ENCODE data around the gene KIAA0825.

KIAA0825 gene

GRCh38 chr5:94501365-94501764, 117.0 kb downstream of the KIAA0825 start:
- no peak for DNase-seq

GRCh38 chr5:94499806-94500205, 118.6 kb downstream of the KIAA0825 start:
- DNase-seq = no peak

GRCh38 chr5:94498199-94498598, 120.2 kb downstream of the KIAA0825 start:
- DNase-seq = no peak

GRCh38 chr5:94485067-94485466, 133.3 kb downstream of the KIAA0825 start:
- DNase-seq = no peak

GRCh38 chr5:94481059-94481458, 137.3 kb downstream of the KIAA0825 start:
- no peak for DNase-seq

GRCh38 chr5:94480486-94480885, 137.9 kb downstream of the KIAA0825 start:
- no peak for DNase-seq

- no peak for DNase-seq
Observed at GRCh38 chr5:94473936-94474335, 144.5 kb downstream of the KIAA0825 start.

- DNase-seq = no peak
Observed at GRCh38 chr5:94471521-94471920, 146.9 kb downstream of the KIAA0825 start.

GRCh38 chr5:94470802-94471201, 147.6 kb downstream of the KIAA0825 start:
- no peak for DNase-seq

- no peak for DNase-seq
Observed at GRCh38 chr5:94469894-94470329, 148.5 kb downstream of the KIAA0825 start.

GRCh38 chr5:94467954-94468930, 150.2 kb downstream of the KIAA0825 start:
- no peak for DNase-seq

GRCh38 chr5:94467346-94467953, 151.0 kb downstream of the KIAA0825 start:
- no peak for DNase-seq

GRCh38 chr5:94463739-94464138, 154.7 kb downstream of the KIAA0825 start:
- no peak for DNase-seq

GRCh38 chr5:94461131-94461530, 157.3 kb downstream of the KIAA0825 start:
- DNase-seq = no peak

GRCh38 chr5:94459915-94460314, 158.5 kb downstream of the KIAA0825 start:
- DNase-seq = no peak

GRCh38 chr5:94457788-94458187, 160.6 kb downstream of the KIAA0825 start:
- DNase-seq = no peak

- no peak for DNase-seq
Observed at GRCh38 chr5:94445726-94446125, 172.7 kb downstream of the KIAA0825 start.

GRCh38 chr5:94442991-94443390, 175.4 kb downstream of the KIAA0825 start:
- DNase-seq = no peak

GRCh38 chr5:94442076-94442475, 176.3 kb downstream of the KIAA0825 start:
- DNase-seq = no peak

- DNase-seq = no peak
Observed at GRCh38 chr5:94440015-94440414, 178.4 kb downstream of the KIAA0825 start.

GRCh38 chr5:94433397-94434163, 184.8 kb downstream of the KIAA0825 start:
- DNase-seq = no peak

- no peak for DNase-seq
Observed at GRCh38 chr5:94432499-94432898, 185.9 kb downstream of the KIAA0825 start.

- no peak for DNase-seq
Observed at GRCh38 chr5:94431696-94432095, 186.7 kb downstream of the KIAA0825 start.

All from activated T-cell treated with anti-CD3 and anti-CD28 coated beads for 4 hours (primary cell).